Neural progenitor cell (in vitro differentiated cells): ENCODE results near the gene AGPAT1. TPM values are rescaled to one million over a fixed set of nuclear protein-coding genes. Genes with fewer than 3 reads are reported as not detected.

ENCODE experiments used
- DNase-seq: peaks from one replicate; pipeline ENCODE4 v3.0.0-alpha.2; 2016; ENCODE audit warnings: low spot score
- H2AFZ ChIP-seq: fragments of 200-600 bp; sonication (generic); replicated peaks from 2 replicates; pipeline ENCODE4 v1.6.1; 2016; ENCODE audit warnings: antibody characterized with exemption
- H3F3A ChIP-seq: fragments of 200-600 bp; sonication (generic); 2 replicates; pipeline ENCODE4 v1.6.1; 2016; ENCODE audit warnings: antibody characterized with exemption, low read depth
- H3K27ac ChIP-seq: fragments of 200-600 bp; sonication (generic); 2 replicates; pipeline ENCODE4 v1.5.1; 2016; ENCODE audit warnings: mild to moderate bottlenecking
- H3K27me3 ChIP-seq: fragments of 200-600 bp; sonication (generic); 2 replicates; pipeline ENCODE4 v1.6.1; 2016; ENCODE audit warnings: mild to moderate bottlenecking, moderate library complexity
- H3K36me3 ChIP-seq: fragments of 200-600 bp; sonication (generic); 2 replicates; pipeline ENCODE4 v1.5.1; 2016
- H3K4me1 ChIP-seq: fragments of 200-600 bp; sonication (generic); 2 replicates; pipeline ENCODE4 v1.6.1; 2016; ENCODE audit warnings: mixed run types
- H3K4me2 ChIP-seq: fragments of 200-600 bp; sonication (generic); 2 replicates; pipeline ENCODE4 v1.6.1; 2016
- H3K4me3 ChIP-seq: fragments of 200-600 bp; sonication (generic); 2 replicates; pipeline ENCODE4 v1.5.1; 2016
- H3K79me2 ChIP-seq: fragments of 200-600 bp; sonication (generic); 2 replicates; pipeline ENCODE4 v1.6.1; 2016; ENCODE audit warnings: low read depth
- H3K9ac ChIP-seq: fragments of 200-600 bp; sonication (generic); 2 replicates; pipeline ENCODE4 v1.6.1; 2016
- H3K9me3 ChIP-seq: fragments of 200-600 bp; sonication (generic); 2 replicates; pipeline ENCODE4 v1.5.1; 2016; ENCODE audit warnings: low read depth
- H4K20me1 ChIP-seq: fragments of 200-600 bp; sonication (generic); 2 replicates; pipeline ENCODE4 v1.6.1; 2016; ENCODE audit warnings: low read depth
- H3K27ac Mint-ChIP-seq: 3 replicates; pipeline ENCODE4 v1.8.0; 2021; ENCODE audit warnings: mixed read lengths
- H3K27me3 Mint-ChIP-seq: 2 replicates; pipeline ENCODE4 v1.8.0; 2022; ENCODE audit warnings: low read depth, mild to moderate bottlenecking, inconsistent platforms, moderate library complexity, mixed read lengths; ENCODE audit not compliant: insufficient read depth
- H3K36me3 Mint-ChIP-seq: 3 replicates; pipeline ENCODE4 v1.8.0; 2021; ENCODE audit warnings: mixed read lengths
- H3K4me1 Mint-ChIP-seq: 3 replicates; pipeline ENCODE4 v1.8.0; 2021; ENCODE audit warnings: mixed read lengths
- H3K4me3 Mint-ChIP-seq: 3 replicates; pipeline ENCODE4 v1.8.0; 2021; ENCODE audit warnings: mild to moderate bottlenecking, moderate library complexity, mixed read lengths
- H3K9me3 Mint-ChIP-seq: 3 replicates; pipeline ENCODE4 v1.8.0; 2020; ENCODE audit warnings: mixed read lengths
- EZH2 ChIP-seq: fragments of 200-600 bp; sonication (generic); IDR thresholded peaks from 2 replicates; pipeline ENCODE4 v1.6.1; 2017; ENCODE audit warnings: antibody characterized with exemption, mild to moderate bottlenecking, moderate library complexity
- EZH2phosphoT487 ChIP-seq: fragments of 200-600 bp; sonication (generic); IDR thresholded peaks from 2 replicates; pipeline ENCODE4 v1.6.1; 2017; ENCODE audit warnings: antibody characterized with exemption
- total RNA-seq: library from RNA; depleted of rRNA; stranded (reverse); fragments of >200 nt; gene quantifications from 2 replicates; pipeline ENCODE4 v1.2.3, GENCODE V29; 2015; ENCODE audit warnings: low replicate concordance
- TF ChIP-seq, protein P1 (sequence below): fragments of 200-600 bp; sonication (generic); IDR thresholded peaks from 2 replicates; pipeline ENCODE4 v1.5.1; 2017; ENCODE audit warnings: antibody characterized with exemption, mild to moderate bottlenecking

AGPAT1 gene
- total RNA-seq, 1 donor from 2014 or later, result 46.9 TPM

DNA sequence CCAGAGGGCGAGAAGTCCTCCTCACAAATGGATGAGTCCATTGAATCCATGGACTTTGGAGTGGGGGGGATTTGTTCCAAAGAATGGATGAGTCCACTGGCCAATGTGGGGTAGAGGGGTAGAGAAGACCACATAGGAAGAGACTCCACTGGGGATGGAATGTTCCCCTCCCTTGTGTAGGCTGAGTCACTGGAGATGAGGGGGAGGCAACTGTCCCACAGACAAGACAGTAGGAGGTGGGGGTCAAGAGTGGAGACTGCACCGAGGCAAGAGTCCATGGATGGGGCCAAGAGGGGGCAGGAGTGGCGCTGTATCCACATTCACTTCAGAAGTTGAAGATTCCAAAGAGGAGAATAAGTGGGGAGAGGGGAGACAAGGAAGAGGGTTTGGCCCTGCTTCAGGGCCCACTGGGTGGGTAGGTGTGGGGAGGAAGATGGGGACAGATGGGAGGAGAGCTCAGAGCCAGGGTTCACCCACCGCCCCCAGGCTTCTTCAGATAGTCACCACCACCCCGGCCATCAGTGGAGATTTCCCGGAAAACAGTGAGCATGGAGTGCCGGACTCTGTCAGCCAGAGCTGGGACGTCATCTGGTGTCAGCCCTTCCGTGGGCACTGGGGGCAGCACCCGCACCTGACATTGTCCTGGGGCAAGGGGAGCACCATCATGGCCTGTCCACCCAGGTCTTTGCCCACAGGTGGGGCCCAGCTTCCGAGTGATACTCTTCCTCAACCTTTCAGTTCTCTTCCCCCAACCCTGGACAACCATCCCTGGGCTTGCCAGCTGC is 6.9 kb downstream of the AGPAT1 start:
- Histone ChIP-seq H3K79me2 (peaks cover 25% of the 10 kb centered on the region), H4K20me1 (peaks cover 22% of the 10 kb centered on the region), H3F3A (peaks cover 44% of the 10 kb centered on the region), H3K4me1 (peaks cover 22% of the 10 kb centered on the region), H3K27me3 (no peaks in the 10 kb centered on the region), H3K9ac (no peak overlapping the region), H3K36me3 (no peaks in the 10 kb centered on the region), H3K9me3 (no peaks in the 10 kb centered on the region), H3K4me2 (no peak overlapping the region), H2AFZ (no peak overlapping the region), H3K4me3 (no peak overlapping the region), H3K27ac (peak overlapping the region; percentile 47)
- peaks cover 16% of the 10 kb centered on the region for H3K4me1 Mint-ChIP-seq
- H3K27ac Mint-ChIP-seq, result no peak overlapping the region
- no peaks in the 10 kb centered on the region for H3K9me3 Mint-ChIP-seq
- H3K4me3 Mint-ChIP-seq, result no peak overlapping the region
- no peak for DNase-seq
- TF ChIP-seq EZH2phosphoT487 (no peak), EZH2 (no peak)
- TF ChIP-seq, protein P1, sequence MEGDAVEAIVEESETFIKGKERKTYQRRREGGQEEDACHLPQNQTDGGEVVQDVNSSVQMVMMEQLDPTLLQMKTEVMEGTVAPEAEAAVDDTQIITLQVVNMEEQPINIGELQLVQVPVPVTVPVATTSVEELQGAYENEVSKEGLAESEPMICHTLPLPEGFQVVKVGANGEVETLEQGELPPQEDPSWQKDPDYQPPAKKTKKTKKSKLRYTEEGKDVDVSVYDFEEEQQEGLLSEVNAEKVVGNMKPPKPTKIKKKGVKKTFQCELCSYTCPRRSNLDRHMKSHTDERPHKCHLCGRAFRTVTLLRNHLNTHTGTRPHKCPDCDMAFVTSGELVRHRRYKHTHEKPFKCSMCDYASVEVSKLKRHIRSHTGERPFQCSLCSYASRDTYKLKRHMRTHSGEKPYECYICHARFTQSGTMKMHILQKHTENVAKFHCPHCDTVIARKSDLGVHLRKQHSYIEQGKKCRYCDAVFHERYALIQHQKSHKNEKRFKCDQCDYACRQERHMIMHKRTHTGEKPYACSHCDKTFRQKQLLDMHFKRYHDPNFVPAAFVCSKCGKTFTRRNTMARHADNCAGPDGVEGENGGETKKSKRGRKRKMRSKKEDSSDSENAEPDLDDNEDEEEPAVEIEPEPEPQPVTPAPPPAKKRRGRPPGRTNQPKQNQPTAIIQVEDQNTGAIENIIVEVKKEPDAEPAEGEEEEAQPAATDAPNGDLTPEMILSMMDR, result no peak
- H3K36me3 Mint-ChIP-seq, result peaks cover 36% of the 10 kb centered on the region
- peaks cover 2% of the 10 kb centered on the region for H3K27me3 Mint-ChIP-seq

DNA sequence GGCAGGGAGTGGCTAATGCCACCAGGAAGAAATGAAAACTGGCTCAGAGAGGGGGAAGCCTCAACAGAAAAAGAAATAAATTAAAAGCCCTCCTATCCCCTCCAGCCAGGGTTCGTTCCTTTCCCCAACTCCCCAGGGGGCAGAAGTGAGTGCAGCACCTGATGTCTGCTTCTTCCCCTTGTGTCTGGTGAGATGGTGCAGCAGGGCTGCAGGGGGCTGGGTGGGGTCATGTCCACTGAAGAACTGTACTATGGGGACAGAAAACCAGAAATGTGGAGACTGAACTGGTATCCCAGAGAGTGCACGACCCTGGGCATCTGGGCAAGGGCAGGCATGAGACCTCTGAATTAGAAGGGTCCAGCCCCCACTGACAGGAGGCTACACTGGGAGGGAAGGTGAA is 7.5 kb downstream of the AGPAT1 start:
- no peak overlapping the region for H3K27ac Mint-ChIP-seq
- Histone ChIP-seq H3K36me3 (no peaks in the 10 kb centered on the region), H4K20me1 (peaks cover 16% of the 10 kb centered on the region), H3K27me3 (no peaks in the 10 kb centered on the region), H3K4me3 (peak overlapping the region; percentile 17), H3K9ac (no peak overlapping the region), H3K27ac (peak overlapping the region; percentile 59), H3K9me3 (no peaks in the 10 kb centered on the region), H3F3A (peaks cover 50% of the 10 kb centered on the region), H3K4me1 (peaks cover 29% of the 10 kb centered on the region), H3K79me2 (peaks cover 19% of the 10 kb centered on the region), H2AFZ (no peak overlapping the region), H3K4me2 (peak overlapping the region; percentile 7)
- H3K4me3 Mint-ChIP-seq, result no peak overlapping the region
- no peak for DNase-seq
- TF ChIP-seq EZH2phosphoT487, result no peak
- TF ChIP-seq EZH2, result no peak
- H3K27me3 Mint-ChIP-seq, result peaks cover 3% of the 10 kb centered on the region
- H3K4me1 Mint-ChIP-seq, result peaks cover 10% of the 10 kb centered on the region
- H3K9me3 Mint-ChIP-seq, result no peaks in the 10 kb centered on the region
- peaks cover 36% of the 10 kb centered on the region for H3K36me3 Mint-ChIP-seq

DNA sequence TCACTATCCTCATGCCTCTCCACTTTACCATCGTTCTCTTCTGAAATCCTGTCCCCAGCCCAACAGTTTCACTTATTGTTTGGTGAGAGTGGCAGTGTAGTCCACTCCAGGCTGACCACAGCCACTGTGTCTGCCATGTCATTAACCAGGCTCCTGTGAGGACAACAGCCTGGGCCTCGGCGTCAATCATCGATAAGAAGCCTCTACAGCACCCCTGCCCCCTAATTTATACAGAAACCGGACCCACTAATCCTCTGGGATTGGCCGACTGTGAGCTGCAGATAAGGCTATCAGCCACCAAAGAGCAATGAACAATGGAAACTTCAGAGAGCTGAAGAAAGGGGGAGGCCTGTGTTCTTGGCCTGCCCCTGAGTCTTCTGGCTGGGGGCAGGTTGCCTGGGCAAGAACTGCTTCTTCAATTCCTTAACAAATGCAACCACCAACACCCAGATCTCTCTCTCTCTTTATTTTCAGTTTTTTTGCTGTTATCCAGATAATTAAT is 8.1 kb downstream of the AGPAT1 start:
- Histone ChIP-seq H3K79me2 (peaks cover 13% of the 10 kb centered on the region), H3K4me2 (peak overlapping the region; percentile 7), H3F3A (peaks cover 50% of the 10 kb centered on the region), H2AFZ (no peak overlapping the region), H4K20me1 (peaks cover 10% of the 10 kb centered on the region), H3K27ac (peak overlapping the region; percentile 59), H3K36me3 (no peaks in the 10 kb centered on the region), H3K4me3 (peak overlapping the region; percentile 17), H3K9me3 (no peaks in the 10 kb centered on the region), H3K9ac (no peak overlapping the region), H3K27me3 (no peaks in the 10 kb centered on the region), H3K4me1 (peaks cover 30% of the 10 kb centered on the region)
- no peak overlapping the region for H3K4me3 Mint-ChIP-seq
- peak overlapping the region; percentile 27 for H3K27ac Mint-ChIP-seq
- TF ChIP-seq, protein P1, result no peak
- no peak for TF ChIP-seq EZH2phosphoT487
- TF ChIP-seq EZH2, result no peak
- peak; percentile 72 for DNase-seq
- peaks cover 40% of the 10 kb centered on the region for H3K36me3 Mint-ChIP-seq
- peaks cover 3% of the 10 kb centered on the region for H3K27me3 Mint-ChIP-seq
- peaks cover 9% of the 10 kb centered on the region for H3K4me1 Mint-ChIP-seq
- H3K9me3 Mint-ChIP-seq, result no peaks in the 10 kb centered on the region
